ENCODE results near the gene HDAC6. TPM values are rescaled to one million over a fixed set of nuclear protein-coding genes. Genes with fewer than 3 reads are reported as not detected.
A peak's percentile ranks its signal among the peaks of the same experiment; 100 is the strongest.
"Not testable (repeated sequence)": the region's sequence is repeated elsewhere in the genome, so short reads cannot be mapped to it uniquely, and the experiment has no call there.

Gene HDAC6
- total RNA-seq, 1 donor from 2014 or later = 24.7 TPM

DNA sequence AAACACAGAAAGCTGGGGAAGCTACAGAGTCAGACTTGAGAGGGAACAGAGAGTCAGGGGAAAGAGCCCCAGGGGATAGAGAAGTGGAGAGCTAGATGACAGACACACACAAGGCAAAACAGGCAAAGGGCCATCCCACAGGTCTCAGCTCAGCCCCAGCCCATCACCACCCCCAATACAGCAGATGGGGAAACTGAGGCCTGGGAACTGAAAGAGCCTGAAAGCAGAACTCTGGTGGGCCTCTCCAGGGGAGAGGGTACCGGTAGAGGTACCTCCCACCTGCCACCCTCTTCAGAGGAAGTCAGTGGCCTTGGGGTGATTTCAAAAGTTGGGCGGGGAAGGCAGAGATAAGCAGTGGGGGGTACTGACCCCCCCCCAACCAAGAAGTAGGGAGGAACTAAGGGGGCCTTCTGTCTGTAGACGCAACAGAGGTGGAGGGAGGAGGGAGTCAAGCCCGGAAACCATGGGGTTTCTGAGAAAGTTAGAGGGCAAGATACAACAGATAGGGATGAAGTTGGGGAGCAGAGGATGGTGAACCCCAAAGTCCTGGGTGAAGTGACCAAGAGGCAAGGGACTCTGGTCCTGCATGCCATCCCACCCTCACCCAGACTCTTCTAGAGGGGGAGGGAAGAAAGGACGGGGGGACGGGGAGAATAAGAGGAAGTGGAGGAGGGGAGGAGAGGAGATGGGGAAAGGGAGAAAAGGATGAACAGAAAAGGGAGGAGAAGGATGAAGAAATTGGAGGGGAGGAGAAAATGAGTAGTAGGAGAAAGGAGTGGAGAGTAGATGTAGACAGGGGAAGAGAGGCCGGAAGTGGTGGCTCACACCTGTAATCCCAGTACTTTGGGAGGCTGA, 12.3 kb upstream of the HDAC6 start:
- no peak for DNase-seq (ENCODE audit: low read depth, low spot score)

DNA sequence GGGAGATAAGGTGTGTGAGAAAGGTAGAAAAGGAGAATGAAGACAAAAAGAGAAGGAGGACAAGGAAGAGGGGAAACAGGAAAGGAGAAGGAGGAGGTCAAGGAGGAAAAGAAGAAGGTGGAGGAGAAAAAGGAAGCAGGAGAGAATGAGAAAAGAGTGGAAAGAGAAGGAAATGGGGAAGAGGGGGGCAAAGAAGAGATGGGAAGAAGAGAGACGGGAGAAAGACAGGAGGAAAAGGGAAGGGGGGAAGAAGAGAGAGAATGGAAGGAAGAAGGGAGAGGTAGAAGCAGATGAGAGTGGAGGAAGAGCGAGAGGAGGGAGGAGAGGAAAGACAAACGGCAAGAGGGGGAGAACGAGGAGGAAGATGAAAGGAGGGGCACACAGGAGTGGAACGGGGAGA, 11.4 kb upstream of the HDAC6 start:
- no peak for DNase-seq (ENCODE audit: low read depth, low spot score)

DNA sequence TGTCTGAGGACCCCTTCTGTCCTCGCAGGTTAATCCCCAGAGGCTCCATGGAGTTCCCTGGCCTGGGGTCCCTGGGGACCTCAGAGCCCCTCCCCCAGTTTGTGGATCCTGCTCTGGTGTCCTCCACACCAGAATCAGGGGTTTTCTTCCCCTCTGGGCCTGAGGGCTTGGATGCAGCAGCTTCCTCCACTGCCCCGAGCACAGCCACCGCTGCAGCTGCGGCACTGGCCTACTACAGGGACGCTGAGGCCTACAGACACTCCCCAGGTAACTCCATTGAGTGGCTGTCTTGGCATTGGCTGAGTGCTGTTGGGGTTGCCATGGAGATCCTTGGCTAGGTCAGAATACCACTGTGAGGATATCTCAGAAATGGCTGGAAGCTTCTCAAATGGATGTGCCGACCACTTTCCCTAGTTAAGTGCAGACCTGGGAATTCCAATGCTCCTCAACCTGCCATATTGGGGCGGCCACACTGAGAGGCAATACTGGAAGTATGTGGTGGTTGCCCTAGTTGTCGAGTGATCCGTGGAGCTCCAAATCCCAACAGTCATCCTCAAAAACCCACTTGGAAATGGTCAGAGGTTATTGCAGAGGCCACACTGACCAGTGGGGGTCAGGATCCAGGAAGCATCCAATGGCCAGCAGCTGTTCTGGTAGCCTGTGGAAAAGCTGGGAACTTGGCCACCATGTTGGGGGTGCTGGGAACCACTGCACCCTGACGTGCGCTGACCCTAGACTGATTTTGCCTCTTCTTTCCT, 10.6 kb upstream of the HDAC6 start:
- DNase-seq (ENCODE audit: low read depth, low spot score) = no peak

DNA sequence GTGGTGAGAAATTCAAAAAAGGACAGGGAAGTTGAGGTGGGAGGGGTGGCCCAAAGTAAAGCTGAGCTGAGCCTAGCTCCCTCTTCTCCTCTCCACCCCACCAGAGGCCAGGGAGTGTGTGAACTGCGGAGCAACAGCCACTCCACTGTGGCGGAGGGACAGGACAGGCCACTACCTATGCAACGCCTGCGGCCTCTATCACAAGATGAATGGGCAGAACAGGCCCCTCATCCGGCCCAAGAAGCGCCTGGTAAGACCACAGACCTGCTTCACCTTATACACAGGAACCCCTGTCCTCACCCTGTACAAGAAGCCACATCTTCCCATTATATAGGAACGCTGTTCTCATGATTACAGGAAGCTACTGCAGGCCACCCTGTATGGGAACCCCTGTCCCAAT, 9.6 kb upstream of the HDAC6 start:
- DNase-seq (ENCODE audit: low read depth, low spot score) = no peak

DNA sequence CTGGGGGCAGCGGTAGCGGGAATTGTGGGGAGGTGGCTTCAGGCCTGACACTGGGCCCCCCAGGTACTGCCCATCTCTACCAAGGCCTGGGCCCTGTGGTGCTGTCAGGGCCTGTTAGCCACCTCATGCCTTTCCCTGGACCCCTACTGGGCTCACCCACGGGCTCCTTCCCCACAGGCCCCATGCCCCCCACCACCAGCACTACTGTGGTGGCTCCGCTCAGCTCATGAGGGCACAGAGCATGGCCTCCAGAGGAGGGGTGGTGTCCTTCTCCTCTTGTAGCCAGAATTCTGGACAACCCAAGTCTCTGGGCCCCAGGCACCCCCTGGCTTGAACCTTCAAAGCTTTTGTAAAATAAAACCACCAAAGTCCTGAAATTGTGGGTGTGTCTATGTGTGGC, 7.9 kb upstream of the HDAC6 start:
- no peak for DNase-seq (ENCODE audit: low read depth, low spot score)

DNA sequence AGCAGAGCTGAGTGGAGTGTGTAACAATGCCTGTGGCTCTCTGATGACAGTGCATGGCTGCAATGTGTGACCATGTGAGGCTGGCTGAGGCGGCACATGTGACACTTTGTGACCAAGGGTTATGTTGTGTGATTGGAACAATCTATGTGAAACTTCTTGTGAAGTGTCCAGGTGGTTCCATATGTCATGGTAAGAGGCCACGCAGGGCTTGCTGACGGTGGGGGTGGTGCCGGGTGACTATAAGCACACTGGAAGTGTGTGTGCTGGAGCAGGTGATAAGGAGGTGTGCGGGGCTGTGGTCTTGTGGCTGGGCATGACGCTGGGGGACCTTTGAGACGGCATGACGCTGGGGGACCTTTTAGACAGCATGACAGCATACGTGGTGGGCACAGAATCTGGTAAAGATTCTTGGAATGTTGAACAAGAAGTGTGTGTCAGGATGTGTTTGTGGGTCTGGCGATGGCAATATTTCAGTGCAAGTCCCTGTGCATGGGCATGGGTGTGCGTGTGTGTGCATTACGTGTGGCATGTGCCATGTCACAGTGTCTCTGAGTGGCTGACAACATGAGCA, 7.4 kb upstream of the HDAC6 start:
- DNase-seq (ENCODE audit: low read depth, low spot score) = no peak

DNA sequence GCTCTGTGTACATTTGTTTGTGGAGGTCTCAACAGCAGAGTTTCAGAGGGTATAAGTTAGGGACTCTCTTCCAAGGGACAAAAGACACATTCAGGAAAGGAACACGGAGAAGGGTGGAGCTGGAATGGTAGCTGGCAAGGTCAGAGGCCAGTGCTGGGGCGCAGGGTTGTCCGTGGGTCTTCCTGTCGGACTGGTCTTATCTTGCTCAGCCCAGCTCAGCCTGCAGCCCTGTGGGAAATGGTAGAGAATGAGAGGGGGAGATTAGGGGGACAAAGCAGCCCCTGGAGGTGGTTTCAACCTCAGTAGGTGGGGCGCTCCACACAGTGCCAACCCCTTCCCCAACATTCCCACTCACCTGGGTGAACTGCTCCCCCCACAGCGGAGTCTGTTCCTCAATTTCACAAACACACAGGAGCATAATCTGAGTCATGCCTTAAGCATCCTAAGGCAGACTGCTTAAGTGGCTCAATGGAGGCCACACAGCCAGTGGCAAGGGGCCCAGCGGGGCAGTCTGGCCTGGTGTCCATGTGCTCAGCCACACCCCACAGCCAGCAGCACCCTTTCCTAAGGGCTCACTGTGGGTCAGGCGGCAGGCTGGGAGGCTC, 6.9 kb upstream of the HDAC6 start:
- DNase-seq (ENCODE audit: low read depth, low spot score) = no peak

DNA sequence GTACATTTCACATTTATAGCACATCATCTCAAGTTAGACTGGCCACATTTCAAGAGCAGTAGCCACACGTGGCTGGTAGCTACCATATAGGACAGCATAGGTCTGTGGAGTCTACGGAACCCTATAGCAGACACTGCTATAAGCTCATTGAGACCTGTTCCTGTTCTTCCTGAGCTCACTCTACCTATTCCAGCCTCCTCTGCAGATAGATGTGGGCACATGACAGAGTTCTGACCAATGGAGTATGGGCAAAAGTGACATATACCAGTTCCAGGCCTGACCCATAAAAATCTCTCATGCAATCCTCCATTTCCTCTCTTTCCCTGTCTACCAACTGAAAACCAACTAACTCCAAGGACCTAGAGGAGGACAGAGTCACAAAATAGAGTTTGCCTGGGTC, 3.5 kb upstream of the HDAC6 start:
- DNase-seq (ENCODE audit: low read depth, low spot score) = no peak

DNA sequence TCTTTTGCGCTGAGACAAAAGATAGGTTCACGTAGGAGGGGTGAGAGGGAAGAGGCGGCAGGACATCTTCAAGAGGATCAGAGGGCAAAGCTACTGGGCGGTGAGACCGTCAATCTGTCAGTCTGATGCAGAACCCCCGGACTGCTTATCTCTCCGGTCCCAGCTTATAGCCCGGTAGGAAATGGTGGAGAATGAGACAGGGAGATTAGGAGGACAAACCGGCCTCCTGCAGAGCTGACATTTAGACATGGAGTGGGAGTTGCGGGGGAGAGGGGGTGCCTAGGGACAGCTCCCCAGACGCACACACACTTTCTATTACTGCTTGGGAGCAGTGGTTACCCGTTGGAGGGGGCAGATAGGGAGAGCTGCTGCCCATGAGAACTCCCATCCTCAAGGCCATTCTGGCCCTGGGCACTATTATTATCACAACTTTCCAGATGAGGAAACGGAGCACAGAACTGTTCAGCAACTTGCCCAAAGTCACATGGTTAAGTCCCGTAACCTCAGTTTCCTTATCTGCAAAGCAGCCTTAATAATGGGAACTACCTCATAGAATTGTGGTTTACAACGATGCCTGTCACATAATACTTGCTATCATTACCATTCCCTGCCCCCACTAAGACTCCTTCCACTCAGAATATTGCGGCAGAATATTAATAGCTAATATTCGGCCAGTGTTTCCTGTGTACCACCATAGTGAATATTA, 1.1 kb upstream of the HDAC6 start:
- no peak for DNase-seq (ENCODE audit: low read depth, low spot score)

DNA sequence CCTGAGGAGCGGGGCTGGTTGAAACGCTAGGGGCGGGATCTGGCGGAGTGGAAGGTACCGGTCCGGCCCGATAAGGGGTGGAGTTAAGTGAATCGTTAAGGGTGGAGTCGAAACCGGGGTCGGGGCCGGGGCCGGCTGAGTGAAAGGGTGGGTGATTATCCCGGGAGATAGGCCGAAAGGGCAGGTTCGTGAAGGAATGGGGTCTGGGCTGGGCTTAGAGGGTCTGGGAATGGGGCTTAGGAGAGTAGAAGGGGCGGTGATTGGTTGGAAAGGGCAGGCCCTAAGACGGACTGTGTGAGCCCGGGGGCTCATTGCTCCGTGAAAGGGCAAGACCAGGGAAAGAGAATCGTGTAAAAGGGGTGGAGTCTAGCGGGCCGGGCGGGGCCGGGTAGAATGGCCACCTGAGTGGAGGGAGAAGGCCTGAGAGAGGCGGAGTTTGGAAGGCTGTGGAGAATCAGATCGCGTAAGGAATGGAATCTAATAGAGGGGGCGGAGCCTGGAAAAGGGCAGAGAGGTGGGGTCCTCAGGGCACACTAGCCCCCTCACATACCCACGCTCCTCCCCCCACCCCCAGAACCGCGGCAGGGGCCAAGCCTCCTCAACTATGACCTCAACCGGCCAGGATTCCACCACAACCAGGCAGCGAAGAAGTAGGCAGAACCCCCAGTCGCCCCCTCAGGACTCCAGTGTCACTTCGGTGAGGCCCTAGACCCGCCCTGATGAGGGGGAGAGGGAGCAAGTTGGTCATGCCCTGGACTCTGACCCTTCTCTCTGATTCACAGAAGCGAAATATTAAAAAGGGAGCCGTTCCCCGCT, 430 bp downstream of the HDAC6 start:
- peak; percentile 49 for DNase-seq (ENCODE audit: low read depth, low spot score)

DNA sequence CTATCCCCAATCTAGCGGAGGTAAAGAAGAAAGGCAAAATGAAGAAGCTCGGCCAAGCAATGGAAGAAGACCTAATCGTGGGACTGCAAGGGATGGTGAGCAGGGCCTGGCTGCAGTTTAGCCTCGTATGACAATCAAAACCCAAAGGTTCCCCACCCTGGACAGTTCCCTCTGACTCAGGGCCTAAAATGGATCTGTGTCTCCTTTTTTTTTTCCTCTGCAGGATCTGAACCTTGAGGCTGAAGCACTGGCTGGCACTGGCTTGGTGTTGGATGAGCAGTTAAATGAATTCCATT, 986 bp downstream of the HDAC6 start:
- no peak for DNase-seq (ENCODE audit: low read depth, low spot score)

DNA sequence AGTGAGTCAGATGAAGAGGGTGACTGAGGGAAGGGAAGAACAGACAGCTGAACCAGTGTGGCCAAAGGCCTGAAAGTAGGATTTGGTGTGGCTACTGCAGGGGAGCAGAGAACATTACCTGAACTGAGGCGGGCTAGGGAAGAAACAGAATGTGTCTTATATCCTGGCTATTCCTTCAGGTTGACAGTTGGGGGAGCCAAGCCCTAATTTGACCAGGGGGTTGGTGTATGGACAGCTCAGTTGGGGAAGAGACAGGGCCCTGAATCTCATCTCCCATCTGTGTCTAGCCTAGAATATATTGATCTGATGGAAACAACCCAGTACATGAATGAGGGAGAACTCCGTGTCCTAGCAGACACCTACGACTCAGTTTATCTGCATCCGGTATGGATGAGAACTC, 4.2 kb downstream of the HDAC6 start:
- DNase-seq (ENCODE audit: low read depth, low spot score) = no peak

DNA sequence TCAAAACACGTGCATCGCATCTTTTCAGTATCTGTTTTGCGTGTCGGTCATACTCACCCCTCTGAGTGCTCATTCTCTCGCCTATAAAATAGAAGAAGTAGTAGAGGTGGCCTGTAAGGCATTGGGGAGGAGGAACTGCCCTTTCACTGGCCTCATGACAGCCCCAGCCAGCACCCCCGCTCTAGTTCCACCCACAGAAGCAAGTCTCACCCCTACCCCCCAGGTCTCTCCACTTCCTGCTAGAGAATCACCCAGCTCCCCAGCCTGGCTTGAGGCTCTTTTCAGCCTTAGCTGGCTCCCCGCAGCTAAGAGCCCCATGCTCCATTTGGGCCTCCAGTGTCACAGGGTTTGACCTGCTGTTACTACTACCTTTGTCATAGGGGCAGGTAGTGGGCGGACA, 11.8 kb downstream of the HDAC6 start:
- DNase-seq (ENCODE audit: low read depth, low spot score) = no peak

DNA sequence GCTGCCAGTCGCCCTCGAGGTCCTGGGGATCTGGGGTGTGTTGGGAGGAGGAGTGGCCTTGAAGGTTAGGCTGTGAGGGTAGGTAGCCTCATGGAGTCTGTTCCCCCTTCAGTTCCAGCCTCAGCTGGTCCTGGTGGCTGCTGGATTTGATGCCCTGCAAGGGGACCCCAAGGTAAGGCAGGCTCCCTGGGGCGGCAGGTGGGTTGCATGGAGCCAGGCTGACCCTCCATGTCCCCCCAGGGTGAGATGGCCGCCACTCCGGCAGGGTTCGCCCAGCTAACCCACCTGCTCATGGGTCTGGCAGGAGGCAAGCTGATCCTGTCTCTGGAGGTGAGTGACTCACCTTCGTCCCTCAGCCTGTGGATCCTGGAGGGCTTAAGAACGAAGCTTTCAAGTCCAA, 12.9 kb downstream of the HDAC6 start:
- DNase-seq (ENCODE audit: low read depth, low spot score) = no peak

DNA sequence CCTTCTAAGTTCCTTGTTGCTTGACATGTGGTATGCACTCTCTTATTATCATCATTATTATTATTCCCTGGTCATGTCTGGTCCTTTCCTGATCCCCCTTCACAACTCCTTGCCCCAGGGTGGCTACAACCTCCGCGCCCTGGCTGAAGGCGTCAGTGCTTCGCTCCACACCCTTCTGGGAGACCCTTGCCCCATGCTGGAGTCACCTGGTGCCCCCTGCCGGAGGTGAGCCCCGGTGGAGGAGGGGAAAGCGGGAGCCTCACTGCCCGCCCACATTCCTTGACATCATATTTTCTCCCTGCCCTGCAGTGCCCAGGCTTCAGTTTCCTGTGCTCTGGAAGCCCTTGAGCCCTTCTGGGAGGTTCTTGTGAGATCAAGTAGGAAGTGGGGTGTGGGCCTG, 13.4 kb downstream of the HDAC6 start:
- no peak for DNase-seq (ENCODE audit: low read depth, low spot score)

DNA sequence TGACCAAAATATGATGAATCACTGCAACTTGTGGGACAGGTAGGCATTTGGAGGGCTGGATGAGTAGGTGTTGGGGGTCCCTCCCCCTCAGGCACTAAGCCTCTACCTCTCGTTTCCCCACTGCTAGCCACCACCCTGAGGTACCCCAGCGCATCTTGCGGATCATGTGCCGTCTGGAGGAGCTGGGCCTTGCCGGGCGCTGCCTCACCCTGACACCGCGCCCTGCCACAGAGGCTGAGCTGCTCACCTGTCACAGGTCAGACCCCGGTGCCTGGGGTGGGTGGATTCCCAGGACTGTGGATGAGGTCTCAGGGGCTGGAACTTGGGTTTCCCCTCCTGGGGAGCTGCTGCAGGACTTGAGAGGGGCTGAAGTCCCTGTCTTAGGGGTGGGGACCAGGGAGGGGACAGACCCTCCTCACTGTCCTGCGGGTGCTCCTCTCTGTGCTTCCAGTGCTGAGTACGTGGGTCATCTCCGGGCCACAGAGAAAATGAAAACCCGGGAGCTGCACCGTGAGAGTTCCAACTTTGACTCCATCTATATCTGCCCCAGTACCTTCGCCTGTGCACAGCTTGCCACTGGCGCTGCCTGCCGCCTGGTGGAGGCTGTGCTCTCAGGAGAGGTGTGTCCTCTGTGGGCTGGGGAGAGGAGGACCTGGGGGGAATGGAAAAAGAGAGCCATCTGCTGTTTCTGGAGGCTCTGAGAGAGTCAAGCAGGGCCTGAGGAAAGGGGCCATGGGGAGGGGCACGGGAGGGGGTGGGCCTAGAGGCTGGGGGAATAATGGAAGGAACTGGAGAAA, 14.3 kb downstream of the HDAC6 start:
- DNase-seq (ENCODE audit: low read depth, low spot score) = no peak

DNA sequence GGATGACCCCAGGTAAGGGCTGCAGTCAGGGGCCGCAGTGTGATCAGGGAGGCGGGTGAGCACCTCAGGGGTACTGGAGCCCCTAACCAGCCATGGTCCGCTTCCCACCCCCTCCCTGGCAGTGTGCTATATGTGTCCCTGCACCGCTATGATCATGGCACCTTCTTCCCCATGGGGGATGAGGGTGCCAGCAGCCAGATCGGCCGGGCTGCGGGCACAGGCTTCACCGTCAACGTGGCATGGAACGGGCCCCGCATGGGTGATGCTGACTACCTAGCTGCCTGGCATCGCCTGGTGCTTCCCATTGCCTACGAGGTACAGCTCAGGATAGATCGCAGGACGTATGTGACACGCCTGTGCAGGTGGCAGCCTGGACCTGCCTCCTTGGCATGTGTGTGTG, 16.2 kb downstream of the HDAC6 start:
- DNase-seq (ENCODE audit: low read depth, low spot score) = no peak

DNA sequence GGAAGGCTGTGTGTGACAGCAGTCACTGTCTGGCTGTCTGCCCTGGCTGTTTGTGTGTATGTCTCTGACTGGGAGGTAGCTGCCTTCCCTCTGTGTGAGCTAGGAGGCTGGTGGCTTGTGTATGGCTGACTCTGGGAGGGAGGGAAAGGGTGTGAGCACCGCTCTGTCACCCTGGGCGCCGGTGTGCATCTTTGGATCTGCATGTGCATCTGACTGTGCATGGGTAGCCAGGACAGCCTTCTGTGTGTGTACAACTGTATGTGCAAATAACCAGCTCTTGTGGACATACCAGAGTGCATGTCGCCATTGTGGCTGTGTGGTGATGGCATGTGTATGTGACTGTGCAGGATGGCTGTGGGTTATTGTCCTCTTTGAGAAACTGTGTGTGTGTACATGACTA, 17.0 kb downstream of the HDAC6 start:
- no peak for DNase-seq (ENCODE audit: low read depth, low spot score)

DNA sequence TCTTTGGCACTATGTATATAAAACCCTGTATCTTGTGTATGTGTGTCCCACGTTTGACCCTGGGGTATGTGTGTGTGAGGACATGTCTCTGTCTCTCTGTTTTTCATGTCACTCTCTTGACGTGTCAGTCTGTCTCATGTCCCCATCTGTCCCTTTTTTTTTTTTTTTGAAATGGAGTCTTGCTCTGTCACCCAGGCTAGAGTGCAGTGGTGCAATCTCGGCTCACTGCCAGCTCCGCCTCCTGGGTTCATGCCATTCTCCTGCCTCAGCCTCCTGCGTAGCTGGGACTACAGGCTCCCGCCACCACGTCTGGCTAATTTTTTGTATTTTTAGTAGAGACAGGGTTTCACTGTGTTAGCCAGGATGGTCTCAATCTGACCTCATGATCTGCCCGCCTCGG, 17.5 kb downstream of the HDAC6 start:
- DNase-seq (ENCODE audit: low read depth, low spot score) = not testable (repeated sequence)

DNA sequence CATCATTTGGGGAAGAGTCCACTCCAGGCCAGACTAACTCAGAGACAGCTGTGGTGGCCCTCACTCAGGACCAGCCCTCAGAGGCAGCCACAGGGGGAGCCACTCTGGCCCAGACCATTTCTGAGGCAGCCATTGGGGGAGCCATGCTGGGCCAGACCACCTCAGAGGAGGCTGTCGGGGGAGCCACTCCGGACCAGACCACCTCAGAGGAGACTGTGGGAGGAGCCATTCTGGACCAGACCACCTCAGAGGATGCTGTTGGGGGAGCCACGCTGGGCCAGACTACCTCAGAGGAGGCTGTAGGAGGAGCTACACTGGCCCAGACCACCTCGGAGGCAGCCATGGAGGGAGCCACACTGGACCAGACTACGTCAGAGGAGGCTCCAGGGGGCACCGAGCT, 21.2 kb downstream of the HDAC6 start:
- no peak for DNase-seq (ENCODE audit: low read depth, low spot score)
